GM18907 (cell line): Measurements from ENCODE around the gene FRA10AC1.

Source experiments
- ATAC-seq: cut with Tn5 transposase; IDR thresholded peaks from one replicate; pipeline ENCODE4 v1.9.1; 2021; ENCODE audit warnings: mild to moderate bottlenecking, moderate library complexity; ENCODE audit not compliant: unreplicated experiment

The FRA10AC1 gene

DNA sequence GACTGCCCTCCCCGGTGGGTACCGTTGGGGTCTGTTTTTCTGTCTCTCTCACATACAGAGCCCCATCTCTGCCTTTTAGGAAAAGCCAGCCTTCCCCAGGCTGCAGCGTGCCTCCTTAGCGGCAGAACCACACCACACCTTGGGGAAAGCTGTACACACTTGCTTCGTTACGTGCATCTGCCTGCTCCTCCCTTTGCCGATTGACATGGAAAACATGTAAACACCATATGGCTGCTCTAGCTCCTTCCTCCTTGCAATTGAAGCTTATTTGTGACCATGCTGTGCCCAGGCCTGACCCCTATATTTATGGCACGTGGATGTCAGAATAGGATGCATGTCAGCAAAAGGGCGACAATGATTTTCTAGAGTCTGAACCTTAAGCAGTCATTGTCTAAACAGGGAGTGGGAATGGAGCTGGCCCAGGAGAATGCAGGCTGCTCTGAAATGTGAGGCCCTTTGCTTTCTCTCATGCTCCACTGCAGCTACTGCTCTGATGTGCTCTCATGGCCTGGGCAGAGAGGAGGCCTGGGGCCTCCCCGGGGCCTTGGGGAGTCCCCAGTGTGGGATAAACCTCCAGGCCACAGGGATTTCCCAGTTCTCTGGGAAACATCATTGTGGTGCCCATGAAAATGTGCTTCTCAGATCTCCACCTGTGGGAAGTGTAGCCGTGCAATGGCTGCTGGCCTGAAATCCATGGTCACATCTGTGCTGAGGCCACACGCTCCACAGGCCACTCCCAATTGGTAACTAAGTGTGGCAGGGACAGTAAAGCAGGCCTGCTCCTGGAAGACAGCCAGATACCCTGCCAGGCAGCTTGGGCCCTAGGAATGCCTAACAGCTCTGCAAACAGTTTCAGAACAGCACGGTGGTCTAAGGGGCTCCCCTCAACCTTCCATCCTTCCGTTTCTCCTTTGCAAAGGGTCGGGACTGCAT, 71.5 kb downstream of the FRA10AC1 start:
- ATAC-seq, result no peak

DNA sequence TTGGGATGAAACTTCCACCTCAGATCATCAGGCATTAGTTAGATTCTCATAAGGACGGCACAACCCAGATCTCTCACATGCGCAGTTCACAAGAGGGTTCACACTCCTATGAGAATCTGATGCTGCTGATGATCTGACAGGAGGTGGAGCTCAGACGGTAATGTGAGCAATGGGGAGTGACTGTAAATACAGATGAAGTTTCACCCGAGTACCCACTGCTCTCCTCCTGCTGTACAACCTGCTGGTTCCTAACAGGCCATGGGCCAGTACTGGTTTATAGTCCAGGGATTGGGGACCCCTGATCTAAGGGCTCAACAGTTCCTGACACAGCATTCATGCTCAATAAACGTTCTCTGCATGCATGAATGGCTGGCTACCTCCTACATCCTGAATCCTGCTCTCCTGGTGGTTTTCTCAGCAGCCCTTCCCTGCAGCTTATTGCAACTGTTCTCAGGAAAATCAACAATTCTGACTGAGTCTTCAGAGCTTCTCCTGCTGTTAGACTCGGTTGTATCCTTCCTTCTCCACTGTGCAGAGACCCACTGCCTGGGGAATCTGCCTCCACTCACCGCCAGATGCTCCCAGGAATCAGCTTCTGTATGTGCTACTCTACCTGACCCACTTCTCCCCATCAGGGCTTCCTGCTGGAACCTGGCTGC, 72.6 kb downstream of the FRA10AC1 start:
- no peak for ATAC-seq

DNA sequence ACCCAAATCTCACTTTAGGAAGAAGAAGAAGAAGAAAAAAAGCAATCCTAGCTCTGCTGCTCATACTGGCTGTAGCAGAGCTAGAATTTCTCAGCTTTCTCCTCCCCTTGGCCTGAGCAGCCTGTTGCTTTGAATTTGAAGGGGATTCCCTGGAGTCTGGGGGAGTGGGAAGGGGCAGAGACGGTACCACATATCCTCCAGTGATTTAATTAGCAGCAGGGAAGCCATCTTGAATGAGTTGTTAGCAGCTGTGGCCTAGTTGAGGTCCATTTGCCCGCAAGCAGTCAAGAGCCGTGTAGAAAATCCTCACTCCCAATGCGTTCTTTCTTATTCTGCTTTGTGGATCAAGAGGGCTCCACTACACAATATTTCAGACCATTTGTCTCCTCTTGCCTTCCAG, 73.5 kb downstream of the FRA10AC1 start:
- ATAC-seq, result no peak

DNA sequence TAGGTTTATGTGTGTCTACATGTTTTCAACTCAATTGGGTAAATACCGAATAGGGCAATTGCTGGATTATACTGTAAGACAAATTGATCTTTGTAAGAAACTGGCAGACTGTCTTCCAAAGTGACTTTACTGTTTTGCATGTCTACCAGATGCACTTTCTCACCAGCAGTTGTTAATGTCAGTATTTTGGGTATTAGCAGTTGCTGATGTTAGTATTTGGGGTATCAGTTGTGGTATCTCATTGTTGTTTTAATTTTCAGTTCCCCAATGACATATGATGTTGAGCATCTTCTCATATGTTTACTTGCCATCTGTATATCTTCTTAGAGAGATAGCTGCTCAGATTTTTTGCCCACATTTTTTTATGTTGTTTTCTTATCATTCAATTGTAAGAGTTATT, 79.5 kb downstream of the FRA10AC1 start:
- ATAC-seq, result no peak

DNA sequence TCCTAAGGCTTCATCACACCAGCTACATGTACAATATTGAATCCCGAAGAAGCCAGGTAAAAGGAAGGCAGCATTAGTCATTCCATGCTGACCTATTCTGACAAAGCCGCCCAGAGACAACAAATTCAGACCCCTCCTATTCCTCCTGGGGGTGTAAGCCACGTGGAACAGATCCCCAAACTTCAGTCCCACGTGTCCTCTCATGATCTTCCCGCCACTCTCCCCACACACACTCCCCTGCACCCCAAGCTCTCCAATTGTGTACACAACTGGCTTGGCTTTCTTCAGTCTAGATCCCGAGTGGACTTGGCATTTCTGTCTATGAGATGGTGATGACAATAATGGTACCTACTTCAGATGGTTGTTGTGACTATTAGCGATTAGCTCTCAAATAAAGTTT, 81.5 kb downstream of the FRA10AC1 start:
- no peak for ATAC-seq
